Heart left ventricle (tissue), 16 donors: ENCODE measurements around the gene ABHD17C. TPM values are rescaled to one million over a fixed set of nuclear protein-coding genes. Genes with fewer than 3 reads are reported as not detected.

Experiments
- ATAC-seq, 4 donors: fragments of 200-7000 bp; cut with Tn5 transposase; one replicate each; pipeline ENCODE4 v1.9.1; 2020 to 2022; ENCODE audit warnings: moderate library complexity in 4 of 4, mild to moderate bottlenecking in 3 of 4, moderate number of reproducible peaks in 1 of 4
- DNase-seq, 5 donors: peaks; one replicate each; pipeline ENCODE4 v3.0.0-alpha.2; 2020
- H3K27ac ChIP-seq, 12 donors: fragments of 200-600 bp; sonication (generic) in 4 of 12; one replicate each; pipeline versions ENCODE4 v1.5.0 to v1.8.0; 2016 to 2022; ENCODE audit warnings: mild to moderate bottlenecking in 2 of 12
- H3K27me3 ChIP-seq, 9 donors: fragments of 200-600 bp; sonication (generic) in 2 of 9; one replicate each; pipeline versions ENCODE4 v1.5.1 to v1.8.0; 2016 to 2022; ENCODE audit warnings: mild to moderate bottlenecking in 3 of 9
- H3K36me3 ChIP-seq, 9 donors: fragments of 200-600 bp; sonication (generic) in 2 of 9; one replicate each; pipeline versions ENCODE4 v1.5.0 to v1.8.0; 2018 to 2022; ENCODE audit warnings: mild to moderate bottlenecking in 2 of 9
- H3K4me1 ChIP-seq, 12 donors: fragments of 200-600 bp; sonication (generic) in 4 of 12; one replicate each; pipeline versions ENCODE4 v1.5.0 to v1.8.0; 2016 to 2022; ENCODE audit warnings: mild to moderate bottlenecking in 3 of 12
- H3K4me3 ChIP-seq, 12 donors: fragments of 200-600 bp; sonication (generic) in 4 of 12; one replicate each; pipeline versions ENCODE4 v1.5.0 to v1.8.0; 2017 to 2022; ENCODE audit warnings: mild to moderate bottlenecking in 9 of 12, moderate library complexity in 4 of 12
- H3K9me3 ChIP-seq, 12 donors: fragments of 200-600 bp; sonication (generic) in 4 of 12; one replicate each; pipeline versions ENCODE4 v1.5.0 to v1.8.0; 2016 to 2022; ENCODE audit warnings: mild to moderate bottlenecking in 1 of 12
- POLR2A ChIP-seq, 2 donors: fragments of 450-650 bp; IDR thresholded peaks; one replicate each; pipeline ENCODE4 v1.6.1; 2017; ENCODE audit warnings: antibody characterized with exemption in 2 of 2, mild to moderate bottlenecking in 2 of 2, moderate library complexity in 2 of 2
- WGBS, 4 donors: extraction: QIAGEN DNeasy Blood & Tissue Kit in 2 of 4; methylation state at CpG; one replicate each; pipeline versions ENCODE4 v1.1.5 to v1.1.7; 2013 to 2018; 5-methylcytosine and 5-hydroxymethylcytosine counted together
- intact Hi-C, 10 donors: fragments of 100-400 bp; cut with DNase I; formaldehyde crosslinking; loops; one replicate each; pipeline versions ENCODE4 v1.11.1 to v1.14.2; 2022
- polyA plus RNA-seq, 2 donors: library from polyadenylated mRNA; stranded (reverse); fragments of 200-250 nt; gene quantifications; one replicate each; pipeline ENCODE4 v1.2.3, GENCODE V29; 2013
- total RNA-seq, 9 donors: library from RNA; depleted of rRNA in 2 of 9; stranded (reverse); fragments of >200 nt in 2 of 9; fragmentation: NEBNext Ultra II Directional in 3 of 9; extraction: Animal tissue kit (Norgen Biotek cat#: 25700) in 3 of 9; gene quantifications; one replicate each; pipeline versions ENCODE4 v1.1.0 to v1.2.4, GENCODE V29; 2016 to 2023
- TF ChIP-seq, protein P1 (sequence below), 12 donors: fragments of 200-600 bp; sonication (generic) in 4 of 12; IDR thresholded peaks; one replicate each; pipeline versions ENCODE4 v1.5.0 to v1.8.0; 2018 to 2022; ENCODE audit warnings: antibody characterized with exemption in 12 of 12, mild to moderate bottlenecking in 5 of 12
- donor health status: ischemic (EF 13 %, LVEDD 7.1; RV severe dilation, severe dysfunction).
- donor health status: healthy with polysubstance abuse.
- donor health status: DM: no; HTN: yes; CAD: no.
- donor health status: DM: no; HTN: no; CAD: no.
- donor health status: ischemic (EF 25% LVEDD 6.9; RV normal size, moderate dysfunction).
- donor health status: ischemic (EF 25% LVEDD 5.7; RV mildly dilated, moderate dysfunction).
- donor health status: healthy.
- donor health status: DM: yes; HTN: yes; CAD: no.
- donor health status: ischemic (EF 35%, LVEDD 5.7; RV mildly dilated, moderate dysfunction).
- donor health status: nonischemic (EF 11% LVEDD 7.7; RV severe dilation, severe dysfunction).
- donor health status: DM: yes; HTN: yes; CAD: no.
- donor health status: PGD.
- donor health status: ischemic (EF 29% LVEDD 5.4; RV normal size, mild dysfunction).
- donor health status: nonischemic (EF 23%, LVEDD 6.1; RV moderate dilation, normal function).

Gene ABHD17C
- total and polyA plus RNA-seq, 11 donors, result 2.8 to 10.2 (median 5.6) TPM

DNA sequence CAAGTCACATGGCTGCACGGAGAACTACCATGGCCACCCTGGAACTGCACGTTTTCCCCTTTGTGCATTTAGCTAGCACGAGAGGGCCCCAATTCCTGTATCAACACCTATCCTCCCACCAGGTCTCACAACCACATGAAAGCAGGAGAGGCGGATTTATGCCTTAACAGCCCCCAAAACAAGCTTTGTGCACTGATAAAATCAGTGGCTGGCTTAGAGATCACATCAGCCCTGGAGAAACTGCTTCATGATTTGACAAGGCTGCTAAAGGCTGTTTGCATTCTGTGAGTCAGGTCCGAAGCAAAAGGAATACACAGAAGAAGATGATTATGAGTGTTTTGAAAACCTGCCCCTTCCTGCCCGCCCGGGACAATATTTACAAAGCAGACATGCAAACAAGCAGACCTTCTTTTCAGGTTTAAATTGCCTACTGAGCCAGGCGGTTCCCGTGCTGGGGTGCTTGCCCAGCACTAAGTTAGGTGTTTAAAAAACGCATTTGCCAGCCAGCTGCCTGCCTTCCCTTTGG is 109.9 kb downstream of the ABHD17C start:
- 60 to 78% (median 72%) methylated on average over 10 of the region's 10 CpGs for WGBS, 4 donors
- intact Hi-C loops, result loop anchor here in 2 of 10 donors (10.0 kb wide), 2 partner anchors 60 kb away; no protein-coding TSS in a partner anchor
- no peaks in the 10 kb centered on the region for H3K27me3 ChIP-seq
- peaks cover 0 to 4% (median 0%) of the 10 kb centered on the region in 12 donors for H3K4me1 ChIP-seq
- H3K27ac ChIP-seq, result no peak overlapping the region
- no peak overlapping the region for H3K4me3 ChIP-seq
- TF ChIP-seq POLR2A (IDR thresholded peaks at IDR 0.05), result no peak
- TF ChIP-seq, protein P1, sequence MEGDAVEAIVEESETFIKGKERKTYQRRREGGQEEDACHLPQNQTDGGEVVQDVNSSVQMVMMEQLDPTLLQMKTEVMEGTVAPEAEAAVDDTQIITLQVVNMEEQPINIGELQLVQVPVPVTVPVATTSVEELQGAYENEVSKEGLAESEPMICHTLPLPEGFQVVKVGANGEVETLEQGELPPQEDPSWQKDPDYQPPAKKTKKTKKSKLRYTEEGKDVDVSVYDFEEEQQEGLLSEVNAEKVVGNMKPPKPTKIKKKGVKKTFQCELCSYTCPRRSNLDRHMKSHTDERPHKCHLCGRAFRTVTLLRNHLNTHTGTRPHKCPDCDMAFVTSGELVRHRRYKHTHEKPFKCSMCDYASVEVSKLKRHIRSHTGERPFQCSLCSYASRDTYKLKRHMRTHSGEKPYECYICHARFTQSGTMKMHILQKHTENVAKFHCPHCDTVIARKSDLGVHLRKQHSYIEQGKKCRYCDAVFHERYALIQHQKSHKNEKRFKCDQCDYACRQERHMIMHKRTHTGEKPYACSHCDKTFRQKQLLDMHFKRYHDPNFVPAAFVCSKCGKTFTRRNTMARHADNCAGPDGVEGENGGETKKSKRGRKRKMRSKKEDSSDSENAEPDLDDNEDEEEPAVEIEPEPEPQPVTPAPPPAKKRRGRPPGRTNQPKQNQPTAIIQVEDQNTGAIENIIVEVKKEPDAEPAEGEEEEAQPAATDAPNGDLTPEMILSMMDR (IDR thresholded peaks at IDR 0.05), result no peak
- H3K9me3 ChIP-seq, result no peaks in the 10 kb centered on the region
- no peak for DNase-seq
- H3K36me3 ChIP-seq, result no peaks in the 10 kb centered on the region
- no peak for ATAC-seq

Other genes with a start within 250 kb of the ABHD17C start
- gene CEMIP, start 84.1 kb downstream of the ABHD17C start, total RNA-seq, result 1 to 10 TPM in 2 of 9 donors, under 1 TPM in 7; 0.04 to 9.6 (median 0.23) TPM
- under 1 TPM; 0.08 to 0.19 TPM for gene CEMIP, start 84.1 kb downstream of the ABHD17C start, polyA plus RNA-seq